GM21737 (cell line): ENCODE measurements around the gene KCNIP1.

ENCODE experiments used
- ATAC-seq: cut with Tn5 transposase; IDR thresholded peaks from one replicate; pipeline ENCODE4 v1.9.1; 2021; ENCODE audit warnings: mild to moderate bottlenecking, moderate library complexity; ENCODE audit not compliant: unreplicated experiment

KCNIP1 gene

DNA sequence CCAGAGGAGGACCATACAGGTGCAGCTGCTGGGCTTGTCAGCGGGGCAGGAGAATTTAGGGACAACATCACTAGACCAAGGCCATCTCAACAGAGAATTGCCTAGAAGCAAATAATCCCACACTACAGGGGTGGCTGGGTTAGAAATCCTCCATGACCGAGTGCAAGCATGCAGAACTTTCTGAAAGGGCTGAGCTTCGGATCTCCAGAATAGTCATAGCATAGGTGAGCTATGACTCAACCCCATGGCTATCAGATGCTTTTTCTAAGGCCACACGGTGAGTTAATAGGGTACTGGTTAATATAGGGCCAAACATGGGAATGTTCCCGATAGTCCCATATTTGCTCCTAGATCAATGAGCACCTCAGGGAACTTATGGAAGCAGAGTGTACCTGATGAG lies 4.2 kb downstream of the KCNIP1 start:
- ATAC-seq: no peak

DNA sequence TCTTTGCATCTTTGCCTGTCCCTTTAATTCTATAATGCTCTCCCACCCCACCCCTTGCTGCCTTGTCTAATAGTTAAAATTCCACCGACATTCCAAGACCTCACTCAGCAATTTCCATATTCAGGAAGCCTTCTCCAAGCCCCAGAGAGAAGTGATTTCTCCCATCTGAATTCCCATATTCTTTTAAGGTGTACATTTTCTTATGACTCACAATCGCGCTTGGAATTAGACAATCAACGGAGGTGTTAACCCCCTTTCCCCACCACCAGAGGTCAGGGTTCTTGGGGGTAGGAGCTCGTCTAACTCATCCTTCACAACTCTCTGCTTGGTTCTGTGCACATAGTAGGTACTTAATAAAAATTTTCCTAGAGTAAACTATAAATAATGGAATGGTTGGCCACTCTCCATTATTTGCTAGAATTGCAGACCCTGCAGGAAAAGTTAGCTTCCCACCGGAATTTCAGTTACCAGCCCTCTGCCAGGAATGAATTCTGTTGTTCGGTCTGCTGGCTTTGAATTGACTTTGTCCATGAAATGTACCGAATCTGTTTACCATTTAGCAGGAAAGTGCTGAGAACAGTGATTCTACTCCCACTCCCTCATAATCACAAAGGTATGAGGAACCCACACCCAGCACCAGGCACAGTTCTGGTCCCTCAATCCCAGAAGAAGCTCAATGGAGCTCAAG lies 5.0 kb downstream of the KCNIP1 start:
- ATAC-seq: no peak

DNA sequence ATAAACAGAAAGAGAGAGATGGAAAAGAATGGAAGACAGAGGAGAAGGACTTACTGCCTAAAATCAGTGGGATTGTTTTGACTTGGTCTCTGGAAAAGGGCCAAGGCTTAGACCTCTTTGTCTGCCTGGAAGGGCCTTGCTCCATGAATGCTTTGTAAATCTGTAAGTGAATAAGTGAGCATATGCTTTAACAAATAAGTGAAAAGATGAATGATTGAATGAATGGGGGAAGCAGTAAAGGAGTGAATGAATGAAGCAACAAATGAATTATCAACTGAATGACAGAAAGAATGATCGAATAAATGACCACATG lies 5.5 kb downstream of the KCNIP1 start:
- no peak for ATAC-seq

DNA sequence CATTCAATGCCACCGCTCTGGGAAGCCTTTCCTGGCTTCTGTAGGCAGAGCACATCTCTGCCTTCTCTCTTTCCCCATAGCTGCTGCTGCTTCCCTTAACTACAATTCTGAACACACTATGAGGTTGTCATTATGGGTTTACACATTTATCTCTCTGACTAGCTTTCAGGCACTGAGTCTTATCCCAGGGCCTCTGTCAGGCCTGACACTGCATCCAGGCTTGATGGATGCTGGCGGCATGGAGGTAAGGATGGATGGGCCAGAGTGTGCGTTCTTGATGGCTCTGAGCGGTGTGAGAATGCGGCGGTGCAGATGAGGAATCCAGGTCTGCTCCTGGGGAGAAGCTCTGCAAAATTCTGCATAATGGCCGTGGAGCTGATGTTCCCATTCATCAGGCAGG lies 6.3 kb downstream of the KCNIP1 start:
- no peak for ATAC-seq

DNA sequence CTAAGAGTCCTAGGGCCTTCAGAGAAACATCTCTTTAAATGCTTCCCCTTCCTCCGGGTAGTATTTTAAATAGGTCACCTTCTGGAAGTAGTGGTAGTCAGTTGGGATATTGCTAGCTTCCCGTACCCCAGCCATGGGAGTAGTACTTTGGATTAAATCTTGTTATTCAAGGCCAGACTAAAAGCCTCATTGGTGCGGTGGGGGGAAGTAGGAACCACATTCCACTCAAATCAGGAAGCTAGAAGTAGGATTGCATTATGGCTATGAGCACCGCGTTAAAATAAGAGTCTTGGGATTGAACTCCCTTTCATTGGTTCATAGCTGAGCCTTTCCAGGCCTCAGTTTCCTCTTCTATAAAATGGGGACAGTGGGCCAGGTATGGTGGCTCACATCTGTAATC lies 6.7 kb downstream of the KCNIP1 start:
- ATAC-seq: no peak

DNA sequence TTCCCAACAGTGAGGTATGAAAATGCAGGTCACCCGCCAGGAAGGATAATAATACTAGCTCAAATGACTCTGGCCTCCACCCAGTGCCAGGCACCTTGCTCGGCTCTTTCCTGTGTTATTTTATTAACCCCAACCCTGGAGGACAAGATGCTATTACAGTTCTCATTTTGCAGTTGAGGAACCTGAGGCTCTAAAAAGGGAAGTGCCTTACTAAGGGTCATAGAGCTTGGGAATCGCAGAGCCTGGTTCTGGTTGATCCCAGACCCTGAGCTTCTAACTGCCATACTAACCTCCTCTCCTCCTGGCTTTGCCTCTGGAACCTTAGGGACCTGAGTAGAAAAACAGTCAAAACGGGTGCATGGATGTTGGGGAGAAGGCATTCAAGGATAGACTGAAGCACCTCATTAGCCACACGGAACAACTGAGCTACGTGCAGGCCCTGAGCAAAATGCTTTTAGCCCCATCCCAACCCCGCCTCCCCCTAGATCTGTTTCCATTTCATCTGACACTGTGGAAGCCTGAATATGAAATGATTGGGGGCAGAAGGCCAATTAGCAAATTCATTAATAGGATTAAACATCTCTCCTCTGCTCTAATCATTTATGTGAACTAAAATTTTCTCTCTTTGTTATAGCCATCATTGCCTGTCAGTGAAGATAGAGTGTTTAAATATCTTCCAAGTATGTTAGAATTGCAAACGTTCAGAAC lies 7.9 kb downstream of the KCNIP1 start:
- ATAC-seq: no peak

DNA sequence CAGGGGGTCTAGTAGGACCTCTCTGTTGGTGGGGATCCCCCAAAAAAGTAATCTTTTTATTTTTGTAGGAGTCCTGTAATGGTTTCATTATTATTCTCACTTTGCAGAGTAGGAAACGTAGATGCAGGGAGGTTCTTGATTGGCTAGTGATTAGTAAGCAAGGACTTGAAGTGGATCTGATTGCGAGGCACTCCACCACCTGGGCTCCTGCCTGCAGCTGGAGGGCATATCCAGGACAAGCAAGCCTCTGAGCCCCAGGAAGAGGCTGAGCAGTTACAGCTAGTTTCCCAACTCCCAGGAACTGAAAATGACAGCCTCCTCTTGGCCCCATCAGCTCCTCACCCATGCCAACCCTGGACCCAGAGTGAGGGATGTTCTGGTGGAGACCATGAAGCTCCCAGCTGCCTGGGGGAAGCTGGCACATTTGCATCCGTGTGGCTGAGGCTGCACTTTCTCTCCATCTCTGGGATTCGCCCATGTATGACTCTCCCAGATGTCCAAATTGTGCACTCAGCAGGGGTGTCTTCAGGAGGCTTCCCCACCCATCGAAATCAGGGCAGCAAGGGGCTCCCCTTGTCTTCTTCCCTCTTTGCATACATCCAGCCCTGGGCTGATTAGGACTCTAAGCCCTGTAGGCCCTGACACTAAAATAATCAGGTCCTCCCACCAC lies 10.2 kb downstream of the KCNIP1 start:
- no peak for ATAC-seq

DNA sequence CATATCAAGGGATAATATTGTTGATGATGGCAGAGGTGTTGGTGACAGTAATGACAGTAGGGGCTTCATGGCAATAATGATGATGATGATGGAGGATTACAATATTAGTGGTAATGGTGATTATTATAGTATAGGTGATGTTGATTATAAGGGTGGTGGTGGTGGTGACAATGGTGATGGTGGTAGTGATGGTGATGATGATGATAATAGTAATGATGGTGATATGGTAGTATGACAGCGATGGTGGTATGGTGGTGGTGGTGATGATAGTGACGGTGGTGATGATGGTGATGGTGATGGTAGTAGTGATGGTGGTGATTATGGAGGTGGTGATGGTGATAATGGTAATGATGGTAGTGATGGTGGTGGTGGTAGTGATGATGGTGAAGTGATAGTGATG lies 13.6 kb downstream of the KCNIP1 start:
- no peak for ATAC-seq

DNA sequence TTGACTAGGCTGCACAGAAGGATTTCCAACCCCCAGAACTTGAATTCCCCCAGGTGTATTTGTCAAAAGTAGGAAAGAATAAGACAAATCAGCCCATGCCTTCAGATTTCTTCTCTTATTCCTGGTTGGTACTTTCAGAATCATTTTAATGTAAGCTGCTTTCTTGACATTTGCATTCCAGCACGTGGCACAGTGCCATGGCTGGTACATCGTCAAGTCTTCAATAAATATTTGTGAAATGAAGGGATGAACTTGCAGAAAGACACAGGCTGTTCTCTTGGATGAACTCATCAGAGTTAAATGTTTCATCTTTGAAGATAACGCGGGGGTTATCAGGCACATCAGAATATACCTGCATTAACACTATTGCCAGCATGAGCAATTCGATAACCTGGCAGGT lies 14.5 kb downstream of the KCNIP1 start:
- ATAC-seq: no peak

DNA sequence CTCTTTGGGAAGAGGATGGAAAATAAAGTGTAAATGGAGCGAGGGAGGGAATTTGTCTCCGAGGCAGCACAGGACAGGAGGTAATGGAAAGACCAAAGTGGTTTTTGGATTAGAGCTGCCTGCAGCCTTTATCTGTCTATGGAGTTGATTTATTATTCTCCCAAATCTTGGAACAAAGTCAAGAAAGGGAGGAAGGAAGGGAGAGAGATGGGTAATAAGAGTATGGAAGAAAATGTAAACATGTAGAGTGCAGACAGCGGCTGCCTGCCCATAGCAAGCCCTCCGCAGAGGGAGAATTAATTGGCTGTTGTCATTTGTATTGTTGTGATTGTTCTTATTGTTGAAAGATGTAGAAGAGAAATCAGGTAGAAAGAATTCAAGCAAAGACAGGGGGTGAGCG lies 15.7 kb downstream of the KCNIP1 start:
- ATAC-seq: no peak

DNA sequence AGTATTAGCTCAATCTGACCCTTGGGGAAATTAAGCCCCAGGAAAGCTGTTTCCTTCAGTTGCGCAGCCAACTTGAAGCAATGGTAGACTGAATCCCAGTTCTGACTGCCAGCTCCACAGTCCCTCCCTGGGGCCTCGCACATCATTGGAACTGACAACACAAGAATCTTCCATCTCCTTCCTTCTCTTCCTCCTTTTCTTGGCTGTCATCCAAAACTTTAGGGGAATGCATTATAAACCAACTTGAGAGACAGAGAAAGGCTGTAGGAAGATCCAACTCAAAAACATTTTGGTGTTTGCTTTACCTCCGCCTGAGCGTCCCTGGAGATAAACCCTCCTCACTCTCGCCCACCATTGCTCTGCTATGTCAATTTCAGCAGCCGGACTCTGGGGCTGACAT lies 16.6 kb downstream of the KCNIP1 start:
- no peak for ATAC-seq

DNA sequence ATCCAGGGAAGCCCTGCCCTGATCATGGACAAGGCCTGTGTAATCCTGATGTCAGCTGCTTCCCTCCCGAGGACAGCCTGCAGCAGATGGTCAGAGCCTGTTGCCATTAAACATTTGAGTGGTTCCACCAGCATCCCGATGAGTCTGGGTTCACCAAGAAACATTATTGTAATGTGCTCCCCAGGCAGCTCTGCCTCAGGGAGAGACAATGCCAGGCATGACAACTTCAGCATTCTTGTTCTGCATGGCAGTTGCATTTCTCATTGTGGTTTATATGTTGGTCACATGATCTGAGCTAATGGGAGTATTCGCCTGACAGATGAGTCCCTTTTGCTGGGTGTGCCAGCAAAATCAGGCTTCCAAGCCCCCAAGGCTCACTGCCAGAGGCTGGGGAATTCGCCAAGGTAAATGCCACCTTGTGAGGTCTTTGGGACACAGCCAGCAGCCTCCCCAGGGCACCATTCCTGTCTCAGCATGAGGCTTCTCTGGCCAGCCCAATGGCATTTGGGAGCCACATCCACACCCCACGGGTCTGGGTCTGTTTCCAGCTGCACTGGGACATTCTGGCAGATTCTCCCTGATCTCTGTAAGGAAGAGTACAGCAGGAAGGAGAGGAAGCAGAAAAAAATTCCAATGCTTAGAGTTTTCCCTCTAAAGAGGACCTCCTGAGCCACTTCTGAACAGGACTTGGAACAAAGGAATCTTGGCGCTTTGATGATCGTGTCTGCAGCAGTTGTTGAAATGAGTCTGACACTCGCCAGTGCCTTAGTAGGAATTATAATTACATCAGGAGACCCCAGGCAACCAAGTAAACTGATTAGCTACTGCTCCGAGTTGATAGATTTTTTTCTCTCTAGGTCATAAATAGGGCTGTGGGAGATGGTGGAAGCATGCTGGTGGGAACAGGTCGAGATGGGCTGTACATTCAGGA lies 18.7 kb downstream of the KCNIP1 start:
- no peak for ATAC-seq

DNA sequence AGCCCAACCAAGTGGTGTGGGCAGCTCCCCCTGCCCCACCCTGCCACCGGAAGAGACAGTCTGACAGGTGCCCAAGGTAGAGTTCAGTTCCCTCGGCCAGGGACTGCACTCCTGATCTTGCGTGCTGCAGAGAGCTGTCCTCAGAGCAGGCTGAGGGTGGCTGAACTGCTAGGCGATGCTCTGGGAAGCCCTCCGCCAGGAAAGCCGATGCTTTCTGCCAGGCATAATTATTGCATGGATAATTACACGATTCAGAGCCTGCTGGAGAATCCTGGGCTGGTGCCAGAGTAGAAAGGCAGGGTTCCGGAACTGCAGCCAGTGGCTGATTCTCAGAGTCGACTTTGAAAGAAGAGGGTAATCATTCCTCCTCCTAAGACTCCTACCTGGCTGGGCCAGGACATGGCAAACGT lies 19.3 kb downstream of the KCNIP1 start:
- ATAC-seq: no peak

DNA sequence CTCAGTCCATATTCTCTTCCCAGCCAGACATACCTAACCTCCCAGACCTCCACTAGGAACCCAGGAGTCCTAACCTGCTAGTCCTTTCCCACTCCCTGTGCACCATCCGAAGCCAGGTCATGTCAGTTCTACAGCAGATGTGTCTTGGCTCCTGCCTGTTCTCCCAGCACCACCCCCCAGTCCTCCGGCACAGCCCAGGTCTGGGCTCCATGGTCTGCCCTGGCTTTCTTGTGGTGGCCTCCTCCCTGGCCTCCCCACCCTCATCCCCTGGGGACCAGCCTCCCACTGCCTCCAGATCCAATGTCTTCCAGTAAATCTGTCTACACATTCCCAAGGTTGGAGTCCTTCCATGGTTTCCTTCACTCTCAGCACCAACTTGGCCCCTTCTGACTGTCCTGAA lies 20.0 kb downstream of the KCNIP1 start:
- no peak for ATAC-seq

DNA sequence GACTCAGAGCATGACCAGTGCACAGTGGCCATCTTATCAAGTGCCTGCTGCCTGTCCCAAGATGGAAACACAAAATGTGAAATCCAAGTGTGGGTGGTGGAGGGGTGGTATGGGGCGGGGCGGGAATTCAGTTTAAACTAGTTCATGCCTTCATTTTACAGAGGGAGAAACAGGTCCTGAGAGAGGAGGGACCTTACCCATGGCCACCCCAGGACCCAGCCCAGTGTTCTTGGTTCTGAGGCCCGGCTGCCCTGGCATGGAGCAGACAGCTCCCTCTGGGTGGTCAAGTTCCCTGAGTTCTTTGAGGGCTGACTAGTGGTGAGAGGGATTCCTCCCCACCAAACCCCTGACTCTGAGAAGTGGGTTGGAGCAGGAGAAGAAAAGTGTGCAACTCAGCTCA lies 20.8 kb downstream of the KCNIP1 start:
- no peak for ATAC-seq

DNA sequence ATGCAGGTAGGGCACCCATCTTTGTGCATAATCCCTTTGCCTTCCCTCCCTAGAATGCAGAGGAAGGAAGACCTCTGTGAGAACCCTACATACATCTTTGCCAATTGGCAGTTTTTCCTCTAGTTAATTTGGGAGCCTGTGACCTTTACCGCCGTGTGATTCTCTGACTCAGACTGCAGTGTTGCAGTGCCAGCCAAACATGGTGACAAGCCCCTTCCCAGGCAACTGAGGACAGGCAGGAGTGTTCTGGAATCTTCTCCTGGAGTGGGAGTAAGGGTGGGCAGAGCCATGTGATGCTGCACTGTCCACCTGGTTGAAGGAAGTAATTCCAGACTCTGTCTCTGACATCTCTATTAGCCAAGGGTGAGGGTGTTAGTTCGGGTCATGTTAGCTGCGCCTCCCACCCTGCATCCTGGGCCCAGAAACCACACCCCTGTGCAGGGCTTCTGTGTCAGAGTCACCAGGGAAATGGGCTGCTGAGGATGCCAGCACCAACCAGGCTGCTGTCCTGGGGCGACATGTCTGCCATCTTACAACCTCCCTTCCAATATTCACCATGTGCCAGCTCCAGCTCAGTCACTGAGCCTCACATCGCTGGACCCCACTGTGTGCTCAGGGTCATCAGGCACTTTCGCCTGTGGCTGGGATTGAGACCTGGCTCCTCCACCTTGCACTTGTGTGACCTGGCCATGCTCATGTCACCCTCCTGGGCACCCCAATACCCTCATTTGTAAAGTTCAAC lies 21.8 kb downstream of the KCNIP1 start:
- ATAC-seq: no peak

DNA sequence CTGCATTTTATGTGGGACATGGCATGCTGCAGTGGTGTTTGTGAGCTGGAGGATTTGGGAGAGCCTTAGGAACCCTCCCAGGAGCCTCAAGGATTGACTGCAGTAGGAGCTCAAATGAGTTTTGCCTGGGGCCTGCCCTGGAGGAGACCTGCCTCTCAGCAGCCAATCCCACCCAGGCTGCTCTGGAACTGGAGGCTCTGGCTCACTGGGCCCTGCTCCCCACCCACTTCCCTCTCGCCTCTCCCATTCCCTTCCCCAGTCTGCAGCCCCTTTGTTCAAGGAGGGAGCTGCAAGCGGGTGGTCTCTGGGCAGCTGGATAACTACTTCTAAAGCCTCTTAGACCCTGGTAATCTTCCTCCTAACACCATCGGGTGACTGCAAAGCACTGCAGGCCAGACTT lies 24.2 kb downstream of the KCNIP1 start:
- no peak for ATAC-seq

DNA sequence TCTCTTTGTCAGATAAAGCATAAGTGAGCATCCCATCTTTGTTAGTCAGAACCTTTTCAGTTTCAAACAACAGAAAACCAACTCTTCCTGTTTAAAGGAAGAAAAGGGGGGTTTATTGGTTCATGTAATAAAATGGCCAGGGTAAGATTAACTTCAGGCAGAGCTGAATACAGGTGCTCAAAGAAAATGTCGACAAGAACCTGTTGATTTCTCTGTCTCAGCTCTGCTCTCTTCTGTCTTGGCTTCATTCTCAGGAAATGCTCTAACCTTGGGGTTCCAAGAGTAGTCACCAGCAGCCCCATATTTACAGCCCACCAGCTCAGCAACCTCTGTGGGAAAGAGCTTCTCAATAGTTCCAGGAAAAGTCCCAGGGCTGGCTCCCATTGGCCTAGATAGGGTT lies 25.2 kb downstream of the KCNIP1 start:
- no peak for ATAC-seq

DNA sequence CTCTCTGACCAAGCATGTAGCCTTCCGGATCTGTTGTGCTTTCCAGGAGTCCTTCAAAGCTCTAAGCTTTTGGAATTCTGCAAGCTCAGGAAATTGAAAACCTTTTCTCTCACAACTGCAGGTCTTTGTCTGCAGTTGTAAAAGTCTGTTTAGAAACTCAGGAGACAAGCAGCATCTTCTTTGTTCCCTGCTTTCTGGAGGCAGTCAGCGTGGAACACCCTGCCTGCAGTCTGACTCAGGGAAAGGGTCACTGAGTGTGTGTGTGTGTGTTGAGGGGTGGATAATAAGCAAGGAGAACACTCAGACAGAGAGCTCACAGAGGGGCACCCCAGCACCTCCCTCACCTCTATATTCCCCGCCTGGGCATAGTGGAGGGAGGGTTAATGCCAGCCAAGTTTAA lies 29.1 kb downstream of the KCNIP1 start:
- ATAC-seq: no peak

DNA sequence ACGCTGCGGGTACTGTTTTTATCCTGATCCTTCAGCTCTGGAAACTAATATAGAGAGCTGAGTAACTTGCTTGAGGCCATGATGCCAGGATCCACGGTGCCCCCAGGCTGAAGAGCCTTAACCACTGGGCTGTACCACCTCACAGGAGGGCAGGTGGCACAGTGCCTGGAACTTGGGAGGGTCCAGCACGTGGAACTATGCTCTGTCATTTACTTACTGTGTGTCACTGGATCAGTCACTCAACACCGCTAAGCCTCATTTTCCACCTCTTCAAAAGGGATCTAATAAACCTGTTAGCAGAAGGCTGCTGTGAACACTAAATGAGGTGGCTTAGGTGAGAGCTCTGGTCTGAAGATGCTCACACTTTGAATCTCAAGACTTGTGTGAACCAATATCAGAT lies 29.6 kb downstream of the KCNIP1 start:
- ATAC-seq: no peak

DNA sequence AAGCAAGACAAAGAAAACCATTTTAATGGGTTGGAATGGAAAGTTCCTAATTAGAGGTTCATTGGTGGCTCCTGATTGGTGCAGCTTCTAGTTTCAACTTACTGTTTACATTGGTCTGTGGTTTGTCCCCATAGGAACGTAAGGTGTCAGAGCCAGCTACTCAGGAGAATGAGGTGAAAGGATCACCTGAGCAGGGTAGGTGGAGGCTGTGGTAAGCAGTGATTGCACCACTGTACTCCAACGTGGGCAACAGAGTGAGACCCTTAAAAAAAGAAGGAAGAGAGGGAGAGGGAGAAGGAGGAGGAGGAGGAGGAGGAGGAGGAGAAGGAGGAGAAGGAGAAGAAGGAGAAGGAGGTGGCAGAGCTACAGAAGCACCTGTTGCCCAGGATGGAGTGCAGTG lies 30.4 kb downstream of the KCNIP1 start:
- no peak for ATAC-seq
